DMS53 (cell line): ENCODE measurements around the gene PPT2.
"Not testable (repeated sequence)": the region's sequence is repeated elsewhere in the genome, so short reads cannot be mapped to it uniquely, and the experiment has no call there.

Experiments used
- DNase-seq: peaks from one replicate; lab custom pipeline; 2025; lab: John Stamatoyannopoulos, UW

The PPT2 gene

DNA sequence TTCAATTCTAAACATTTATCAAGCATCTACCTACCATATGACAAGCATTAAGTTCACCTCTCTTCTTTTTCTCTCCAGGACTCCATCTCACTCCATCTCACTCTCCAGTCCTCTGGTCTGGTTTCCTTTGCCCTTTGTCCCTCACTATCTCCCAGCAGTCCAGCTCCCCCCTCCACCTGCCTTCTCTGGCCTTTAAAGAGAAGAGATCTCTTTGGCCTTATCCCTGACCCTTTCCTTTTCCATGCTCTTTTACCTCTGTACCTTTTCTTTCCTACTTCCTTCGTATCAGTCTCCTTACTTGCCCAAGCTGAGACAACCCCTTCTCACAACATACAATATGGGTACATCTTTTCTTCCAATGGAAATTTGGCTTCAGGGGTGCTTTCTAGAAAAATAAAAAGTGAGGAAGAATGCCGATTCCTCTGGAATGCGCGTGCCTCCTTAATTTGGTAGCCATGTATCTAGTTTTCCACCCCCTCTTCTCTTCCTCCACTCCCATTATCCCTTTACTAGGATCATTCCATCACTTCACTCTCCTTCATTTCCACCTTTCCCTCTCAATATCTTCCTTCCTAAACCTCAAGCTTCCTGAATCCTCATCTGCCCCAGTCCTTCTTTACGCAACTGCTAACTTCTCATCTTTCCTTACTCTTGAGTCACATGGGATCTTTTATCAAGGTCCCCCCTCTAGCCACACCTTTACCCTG, 22.7 kb downstream of the PPT2 start:
- DNase-seq, result peak; percentile 69

DNA sequence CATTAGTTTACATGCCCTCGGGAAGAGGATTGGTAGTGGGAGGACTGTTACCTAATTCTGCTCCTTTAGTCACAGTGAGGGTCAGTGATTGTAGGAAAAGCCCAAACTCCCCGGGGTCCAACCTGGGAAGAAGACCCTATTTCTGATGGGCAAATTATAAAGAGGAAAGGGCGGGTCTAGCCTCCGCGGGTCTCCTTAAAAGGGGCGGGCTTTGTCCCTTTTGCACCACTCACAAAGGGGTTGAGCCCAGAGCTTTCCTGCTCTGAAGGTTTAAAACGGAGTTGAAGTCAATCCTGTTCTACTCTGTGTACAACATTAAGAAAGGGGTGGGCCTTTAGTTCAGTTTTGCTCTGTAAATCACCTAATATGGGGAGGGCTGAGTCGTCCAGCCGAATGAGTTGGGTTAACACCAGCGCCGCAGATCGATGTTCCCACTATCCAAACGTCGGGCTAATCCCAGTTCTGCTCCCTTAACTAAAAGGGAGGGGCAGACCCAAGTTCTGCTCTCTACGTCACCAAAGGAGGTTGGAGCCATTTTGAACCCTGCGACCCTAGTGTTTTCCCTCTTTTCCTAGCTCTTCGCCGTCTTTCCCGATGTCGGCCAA, 23.3 kb downstream of the PPT2 start:
- DNase-seq, result peak; percentile 88

DNA sequence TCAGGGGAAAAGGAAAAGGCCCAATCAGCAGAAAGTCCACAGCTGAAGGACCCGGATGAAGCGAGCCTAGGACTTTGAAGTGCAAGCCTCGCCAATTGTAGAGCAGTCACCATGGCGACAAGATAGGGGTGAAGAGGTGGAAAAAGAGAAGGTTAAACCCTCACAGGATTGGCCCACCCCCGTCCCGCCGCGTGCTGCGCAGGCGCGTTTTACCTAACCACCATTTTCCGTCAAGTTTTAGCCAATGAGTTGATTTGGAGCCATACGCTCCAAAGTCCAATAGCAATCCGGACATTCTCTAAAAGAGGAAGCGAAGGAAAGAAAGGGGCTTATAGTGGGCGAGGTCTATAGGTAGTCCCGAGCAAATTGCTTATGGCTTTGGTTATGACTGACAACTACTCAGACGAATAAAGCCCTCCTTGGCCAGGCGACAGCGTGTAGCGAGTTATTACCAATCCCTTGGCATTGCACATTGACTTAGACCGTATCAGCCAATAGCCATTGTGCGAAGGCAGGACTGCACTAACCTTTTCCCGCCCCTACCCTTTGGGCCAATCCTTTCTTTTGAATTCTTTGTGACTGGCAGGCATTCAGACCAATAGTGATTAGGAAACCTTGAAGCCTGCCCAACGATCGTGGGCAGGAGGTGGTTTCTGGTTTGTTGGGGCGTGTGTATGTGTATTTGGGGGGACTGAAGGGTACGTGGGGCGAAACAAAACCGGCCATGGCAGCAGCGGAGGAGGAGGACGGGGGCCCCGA, 24.0 kb downstream of the PPT2 start, which contains the start of gene RNF5:
Gene RNF5 (plus strand): TSS at position 618 of the 759 bp plus-strand sequence. CDS start 107 bp downstream, at position 725.
- DNase-seq, result peak; percentile 100

DNA sequence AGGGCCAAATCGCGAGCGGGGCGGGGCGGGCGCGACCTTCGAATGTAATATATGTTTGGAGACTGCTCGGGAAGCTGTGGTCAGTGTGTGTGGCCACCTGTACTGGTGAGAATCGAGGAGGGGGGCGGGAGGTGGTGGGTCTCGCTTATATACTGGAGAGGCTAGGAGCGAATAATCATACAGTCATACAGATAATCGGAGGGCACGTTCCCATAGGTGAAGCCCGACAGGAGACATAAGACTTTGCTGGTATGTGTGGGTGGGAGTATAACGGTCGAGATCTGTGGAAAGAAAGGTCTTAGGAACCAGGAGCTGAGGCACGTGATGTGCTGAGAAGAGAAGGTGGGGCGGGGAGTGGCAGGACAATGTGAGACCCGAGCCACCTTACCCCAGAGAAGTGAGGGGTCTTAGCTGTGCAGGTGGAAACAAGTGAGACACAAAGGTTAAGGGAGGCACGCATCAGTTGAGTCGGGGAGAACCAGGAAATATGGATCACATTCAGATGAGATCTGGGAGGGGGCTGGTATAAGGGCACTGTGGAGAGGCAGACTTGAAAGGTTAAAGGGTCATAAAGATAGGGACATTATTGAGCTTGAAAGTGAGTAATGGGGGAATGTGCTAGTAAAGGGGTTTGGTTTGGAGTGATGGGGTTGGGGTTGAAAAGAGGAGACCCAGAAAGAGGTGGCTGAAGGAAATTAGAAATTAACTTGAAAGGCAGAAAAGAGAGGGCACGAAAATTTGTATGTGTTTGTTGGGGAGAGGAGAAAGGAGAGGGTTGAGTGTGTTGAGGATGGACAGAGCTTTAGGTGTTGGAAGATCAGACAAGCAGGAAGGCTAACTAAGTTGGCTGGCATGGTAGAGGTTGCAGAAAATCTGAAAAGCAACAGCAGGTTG, 24.9 kb downstream of the PPT2 start:
- DNase-seq, result peak; percentile 60

DNA sequence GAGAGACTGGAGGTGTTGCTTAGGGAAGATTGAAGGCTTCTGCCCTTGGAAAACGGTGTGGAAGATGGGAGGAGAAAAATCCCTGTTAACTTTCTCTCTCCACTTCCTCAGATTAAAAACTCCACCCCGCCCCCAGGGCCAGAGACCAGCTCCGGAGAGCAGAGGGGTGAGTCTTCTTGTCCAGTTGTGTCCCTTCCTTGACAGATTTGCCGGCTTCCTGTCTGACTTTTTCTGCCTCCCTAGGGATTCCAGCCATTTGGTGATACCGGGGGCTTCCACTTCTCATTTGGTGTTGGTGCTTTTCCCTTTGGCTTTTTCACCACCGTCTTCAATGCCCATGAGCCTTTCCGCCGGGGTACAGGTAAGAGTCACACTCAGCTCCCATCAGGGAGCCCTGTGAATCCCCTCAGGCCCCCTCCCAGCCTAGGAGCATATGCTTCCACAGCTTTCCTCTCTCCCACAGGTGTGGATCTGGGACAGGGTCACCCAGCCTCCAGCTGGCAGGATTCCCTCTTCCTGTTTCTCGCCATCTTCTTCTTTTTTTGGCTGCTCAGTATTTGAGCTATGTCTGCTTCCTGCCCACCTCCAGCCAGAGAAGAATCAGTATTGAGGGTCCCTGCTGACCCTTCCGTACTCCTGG, 25.9 kb downstream of the PPT2 start:
- DNase-seq, result no peak

DNA sequence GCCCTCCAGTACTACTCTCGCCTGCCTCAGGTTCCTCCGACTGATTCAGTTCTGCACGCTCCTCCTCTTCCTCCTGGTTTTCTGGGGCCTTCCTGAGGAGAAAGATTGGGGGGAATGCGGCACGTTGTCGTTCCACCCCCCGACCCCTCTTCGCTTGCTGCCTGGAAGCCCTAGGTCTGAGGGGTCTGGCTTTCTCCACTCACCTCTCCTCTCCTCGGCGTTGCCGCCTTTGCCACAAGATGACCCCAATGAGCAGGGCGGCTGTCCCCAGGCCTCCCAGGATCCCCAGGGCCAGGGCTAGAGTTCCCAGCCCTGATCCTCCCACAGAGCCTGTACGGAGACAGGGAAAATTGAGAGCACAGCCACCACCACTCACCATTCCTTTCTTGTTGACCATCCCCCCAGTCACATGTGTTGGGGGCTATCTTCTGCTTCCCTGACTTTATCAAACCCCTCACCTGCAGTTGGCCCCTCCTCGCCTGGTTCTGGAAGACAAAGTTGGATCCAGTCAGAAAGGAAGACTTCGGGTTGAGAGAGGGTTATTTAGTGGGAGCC, 27.3 kb downstream of the PPT2 start:
- DNase-seq, result no peak

DNA sequence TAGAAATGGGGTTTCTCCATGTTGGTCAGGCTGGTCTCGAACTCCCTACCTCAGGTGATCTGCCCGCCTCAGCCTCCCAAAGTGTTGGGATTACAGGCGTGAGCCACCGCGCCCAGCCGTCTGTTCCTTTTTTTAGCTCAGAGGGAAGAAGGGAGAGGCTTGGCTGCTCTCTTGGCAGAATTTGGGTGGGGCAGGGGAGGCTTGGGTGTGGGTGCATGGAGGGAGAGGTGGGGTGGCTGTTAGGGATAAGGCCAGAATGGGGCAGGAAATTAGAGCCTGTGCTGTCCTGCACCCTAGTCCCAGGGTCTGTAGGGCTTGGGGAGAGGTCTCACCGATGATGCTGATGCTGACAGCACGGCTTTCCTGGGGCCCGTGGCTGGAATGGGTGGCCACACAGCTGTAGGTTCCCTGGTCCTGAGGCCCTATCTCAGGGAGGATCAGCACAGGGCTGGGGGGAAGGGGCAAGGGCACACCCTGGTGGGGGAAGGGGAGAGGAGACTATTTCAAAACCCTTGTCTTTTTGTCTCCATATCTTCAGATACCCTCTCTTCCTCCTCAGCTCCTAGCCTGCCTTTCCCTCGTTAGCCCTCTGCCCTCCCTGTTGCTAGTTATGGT, 28.1 kb downstream of the PPT2 start:
- no peak for DNase-seq

DNA sequence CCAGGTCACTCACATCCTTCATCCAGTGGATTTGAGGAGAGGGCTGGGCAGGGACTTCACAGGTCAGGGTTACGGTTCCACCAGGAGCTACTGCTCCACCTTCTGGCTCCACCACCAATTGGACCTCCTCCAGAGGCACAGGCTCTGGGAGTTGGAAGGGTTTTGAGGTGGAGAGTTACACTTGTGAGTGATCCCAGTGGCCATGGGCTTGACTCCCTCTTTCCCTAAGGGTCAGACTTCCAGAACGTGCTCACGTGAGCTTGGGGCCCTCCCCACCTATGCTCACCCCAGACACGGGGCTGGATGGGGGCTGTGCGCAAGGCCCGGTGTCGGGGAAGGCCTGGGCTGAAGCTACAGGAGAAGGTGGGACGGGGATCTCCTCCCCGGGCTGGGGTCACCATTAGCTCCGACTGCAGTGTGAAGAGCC, 28.6 kb downstream of the PPT2 start:
- DNase-seq, result no peak

DNA sequence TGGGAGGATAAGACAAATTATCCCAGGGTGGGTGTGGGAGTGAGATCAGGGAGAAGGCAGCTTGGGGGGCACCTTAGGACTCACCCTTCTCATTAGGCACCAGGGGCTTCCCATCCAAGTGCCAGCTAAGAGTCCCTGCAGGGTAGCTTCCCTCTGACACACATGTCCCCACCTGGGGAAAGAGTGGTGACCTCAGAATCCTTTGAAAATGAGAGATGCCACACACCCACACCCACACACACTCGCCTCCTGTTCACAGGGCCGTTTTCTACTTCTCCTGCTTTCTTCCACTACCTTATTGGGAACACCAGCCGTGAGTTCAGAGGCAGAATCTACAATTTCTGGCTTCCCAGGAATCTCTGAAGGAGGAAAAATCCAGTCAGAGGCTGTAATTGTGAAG, 29.1 kb downstream of the PPT2 start:
- DNase-seq, result no peak

DNA sequence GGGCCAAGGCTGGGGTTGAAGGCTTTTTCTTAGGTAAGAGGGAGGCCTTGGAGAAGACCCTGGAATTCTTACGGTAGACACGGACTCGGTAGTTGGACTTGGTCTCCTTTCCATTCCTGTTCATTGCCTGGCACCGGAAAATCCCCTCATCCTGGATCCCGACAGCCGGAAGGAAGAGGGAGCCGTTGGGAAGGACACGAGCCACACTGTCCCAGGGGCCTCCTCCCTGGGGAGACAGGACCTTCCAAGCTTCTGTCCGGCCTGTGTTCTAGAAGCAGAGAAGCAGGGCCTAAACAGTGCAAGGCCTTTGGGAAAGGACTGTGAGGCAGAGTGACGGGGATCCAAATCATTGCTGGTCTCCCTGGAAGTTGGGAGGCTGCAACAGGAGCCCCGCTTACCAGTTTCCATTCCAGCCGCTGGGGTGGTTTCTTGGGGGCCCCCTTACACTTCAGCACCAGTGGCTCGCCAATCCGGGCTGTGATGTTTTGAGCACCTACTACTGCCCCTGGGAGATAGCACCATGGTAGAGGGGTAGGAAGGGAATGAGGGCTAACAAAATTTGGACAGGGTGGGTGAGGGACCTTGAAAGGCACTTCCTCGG, 29.6 kb downstream of the PPT2 start:
- DNase-seq, result no peak

DNA sequence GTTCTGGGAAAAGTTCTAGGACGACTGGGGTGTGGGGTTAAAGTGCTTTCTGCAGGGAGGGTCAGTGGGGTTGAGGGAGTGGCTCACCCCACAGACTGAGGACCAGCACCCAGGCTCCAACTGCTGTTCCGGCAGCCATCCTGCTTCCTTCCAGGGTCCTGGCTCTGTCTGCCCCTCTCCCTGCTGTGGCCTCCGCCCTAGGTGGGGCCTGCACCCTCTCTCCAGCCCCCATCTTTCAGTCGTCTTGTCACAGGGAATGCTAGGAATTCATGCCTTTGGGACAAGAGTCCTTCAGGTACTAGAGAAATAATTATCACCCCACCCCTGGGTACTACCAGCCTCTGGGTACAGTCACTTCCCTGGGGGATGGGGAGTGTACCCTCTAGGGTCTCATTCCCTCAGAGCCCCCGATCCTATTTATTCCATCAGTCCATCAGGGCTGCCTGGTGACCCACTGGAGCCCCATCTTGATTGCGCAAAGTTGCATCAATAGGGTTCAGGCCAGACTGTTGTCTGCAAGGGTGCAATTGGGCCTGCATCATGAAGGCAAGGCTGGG, 30.2 kb downstream of the PPT2 start, which contains the start of gene AGER:
Gene AGER (minus strand): TSS at position 170 of the 557 bp plus-strand sequence. CDS start 31 bp downstream, at position 139.
- DNase-seq, result no peak

DNA sequence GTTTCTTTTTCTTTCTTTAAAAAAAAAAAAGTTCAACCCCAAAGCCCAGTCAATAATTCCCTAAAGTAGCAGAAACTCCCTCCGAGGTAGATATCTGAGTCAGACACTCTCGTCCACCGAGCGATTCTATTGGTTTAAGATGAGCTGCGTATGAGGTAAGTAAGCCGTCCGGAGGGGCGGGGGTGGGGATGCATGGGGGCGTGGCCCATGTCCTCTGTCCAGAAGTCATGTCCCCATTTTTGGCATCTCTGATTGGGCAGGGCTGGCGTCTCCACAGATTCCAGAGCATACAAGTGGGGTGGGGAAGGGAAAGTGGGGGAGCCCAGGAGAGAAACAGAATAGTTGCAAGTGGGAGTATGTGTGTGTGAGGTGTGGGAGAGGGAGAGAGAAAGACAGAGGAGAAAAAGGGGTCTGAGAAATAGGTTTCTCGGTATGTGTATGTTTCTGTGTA, 31.8 kb downstream of the PPT2 start:
- peak; percentile 58 for DNase-seq

DNA sequence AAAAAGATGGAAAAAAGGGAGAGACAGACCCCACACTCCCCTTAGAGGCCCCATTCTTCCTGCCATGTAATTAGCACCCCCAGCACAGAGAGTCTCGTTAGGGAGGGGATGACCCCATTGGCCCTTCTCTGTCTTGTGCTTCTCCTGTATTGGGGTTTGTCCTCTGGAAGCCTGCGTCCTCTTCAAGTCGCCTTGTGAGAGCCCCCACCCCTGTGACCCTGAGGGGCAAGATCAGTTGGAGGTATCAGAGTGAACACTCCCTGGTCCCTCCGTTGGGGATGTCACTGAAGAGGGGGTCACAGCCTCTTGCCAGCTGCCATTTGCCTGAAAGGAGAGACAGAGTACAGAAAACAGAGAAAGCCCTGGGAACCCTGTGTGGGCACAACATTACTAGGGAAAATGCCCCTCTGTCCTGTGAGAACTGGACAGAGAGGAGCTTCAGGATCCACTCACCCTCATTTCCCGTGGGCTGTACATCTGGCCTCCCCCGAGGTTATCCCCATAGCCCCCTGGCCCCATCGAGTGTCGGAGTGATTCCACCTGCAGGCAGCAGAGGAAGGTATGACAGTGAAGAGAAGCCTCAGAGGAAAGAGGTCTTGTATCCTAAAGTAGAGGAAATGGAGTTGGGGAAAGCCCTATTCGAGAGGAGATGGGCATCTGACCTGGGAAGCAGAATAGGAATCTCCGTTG, 32.4 kb downstream of the PPT2 start:
- DNase-seq, result not testable (repeated sequence)

DNA sequence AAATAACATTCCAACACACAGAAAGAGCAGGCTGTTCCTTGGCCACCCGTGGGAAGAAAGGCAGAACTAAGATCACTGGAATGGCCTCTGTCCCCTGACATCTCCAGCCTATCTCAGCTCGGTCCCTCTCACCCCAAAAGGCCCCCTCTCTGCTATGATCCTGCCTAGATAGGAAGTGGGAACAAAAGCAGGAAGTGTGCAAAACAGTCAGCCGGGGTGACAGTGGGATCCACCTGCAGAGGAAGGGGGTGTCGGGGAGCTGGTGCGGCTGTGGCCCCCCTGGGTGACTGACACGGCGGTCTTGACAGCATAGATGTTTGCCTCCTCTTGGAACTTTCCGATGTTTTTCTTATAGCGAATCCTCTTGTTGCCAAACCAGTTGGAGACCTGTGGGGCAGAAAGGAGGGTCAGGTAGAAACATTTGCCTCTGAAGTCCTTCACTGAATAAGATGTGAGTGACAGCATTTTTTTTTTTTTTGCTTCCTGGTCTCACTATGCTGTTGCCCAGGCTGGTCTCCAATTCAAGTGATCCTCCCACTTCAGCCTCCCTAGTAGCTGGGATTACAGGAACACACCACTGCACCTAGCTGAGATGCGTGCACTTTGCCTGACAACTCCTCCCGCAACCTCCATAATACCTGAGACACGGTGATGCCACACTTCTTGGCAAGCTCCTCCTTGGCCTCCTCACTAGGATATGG, 33.2 kb downstream of the PPT2 start:
- peak; percentile 36 for DNase-seq

DNA sequence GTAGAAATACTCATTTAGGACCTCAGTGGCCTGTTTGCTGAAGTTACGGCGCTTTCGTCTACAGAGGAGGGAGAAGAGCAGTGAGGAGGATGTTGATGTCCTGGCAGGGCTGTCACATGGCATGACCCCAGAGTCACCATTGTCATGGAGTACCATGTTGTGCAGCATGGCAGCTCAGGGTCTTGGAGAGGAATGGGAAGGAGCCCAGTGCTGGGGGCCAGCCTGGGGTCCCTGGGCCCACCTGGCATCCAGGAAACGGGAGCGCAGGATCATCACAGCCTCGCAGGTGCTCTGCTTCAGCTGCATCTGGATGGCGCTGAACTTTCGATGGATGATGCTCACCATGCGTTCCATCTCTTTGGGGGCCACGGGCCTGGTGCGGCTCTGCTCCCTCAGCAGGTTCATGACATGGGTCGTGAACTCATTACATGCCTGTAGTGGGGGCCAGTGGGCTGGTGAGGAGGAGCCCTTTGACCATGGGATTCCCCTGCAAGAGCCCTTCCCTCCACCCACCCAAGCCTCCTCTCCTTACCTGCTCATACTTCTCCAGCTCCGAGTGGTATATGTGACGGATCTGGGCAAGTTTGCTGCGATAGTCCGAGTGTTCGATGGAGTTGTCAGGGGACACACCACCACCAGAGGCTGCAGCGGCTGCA, 33.9 kb downstream of the PPT2 start:
- not testable (repeated sequence) for DNase-seq

DNA sequence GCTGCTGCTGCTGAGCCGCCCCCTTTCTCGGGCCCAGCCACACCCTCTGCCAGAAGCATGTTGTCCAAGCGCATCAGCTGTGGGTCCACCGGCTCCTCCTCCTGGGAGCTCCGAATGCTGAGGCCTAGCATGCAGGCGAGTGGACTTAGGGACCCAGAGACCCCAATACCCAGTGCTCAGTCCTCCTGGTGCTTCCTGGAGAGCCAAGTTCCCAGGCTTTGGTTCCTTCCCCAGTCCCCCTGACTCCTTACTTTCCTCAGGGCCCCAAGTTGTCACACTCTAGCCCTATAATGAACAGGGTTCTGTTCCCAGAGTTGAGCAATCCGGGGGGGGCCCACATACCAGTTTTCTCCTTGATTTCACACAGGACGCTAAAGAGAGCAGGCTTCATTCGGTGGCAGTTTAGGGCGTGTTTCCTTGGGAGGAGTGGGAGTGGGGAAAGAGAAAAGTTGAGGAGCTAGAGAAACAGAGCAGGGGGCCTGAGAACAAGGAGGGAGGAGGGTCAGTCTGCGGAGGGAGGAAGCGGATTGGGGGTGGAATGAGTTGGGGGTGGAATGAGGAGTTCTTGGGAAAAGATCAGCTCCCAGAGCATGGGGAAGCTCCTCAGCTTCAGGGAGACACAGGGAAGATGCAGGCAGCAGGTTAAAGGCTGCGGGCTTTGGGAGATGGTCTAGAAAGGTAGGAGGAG, 34.6 kb downstream of the PPT2 start:
- DNase-seq, result no peak

DNA sequence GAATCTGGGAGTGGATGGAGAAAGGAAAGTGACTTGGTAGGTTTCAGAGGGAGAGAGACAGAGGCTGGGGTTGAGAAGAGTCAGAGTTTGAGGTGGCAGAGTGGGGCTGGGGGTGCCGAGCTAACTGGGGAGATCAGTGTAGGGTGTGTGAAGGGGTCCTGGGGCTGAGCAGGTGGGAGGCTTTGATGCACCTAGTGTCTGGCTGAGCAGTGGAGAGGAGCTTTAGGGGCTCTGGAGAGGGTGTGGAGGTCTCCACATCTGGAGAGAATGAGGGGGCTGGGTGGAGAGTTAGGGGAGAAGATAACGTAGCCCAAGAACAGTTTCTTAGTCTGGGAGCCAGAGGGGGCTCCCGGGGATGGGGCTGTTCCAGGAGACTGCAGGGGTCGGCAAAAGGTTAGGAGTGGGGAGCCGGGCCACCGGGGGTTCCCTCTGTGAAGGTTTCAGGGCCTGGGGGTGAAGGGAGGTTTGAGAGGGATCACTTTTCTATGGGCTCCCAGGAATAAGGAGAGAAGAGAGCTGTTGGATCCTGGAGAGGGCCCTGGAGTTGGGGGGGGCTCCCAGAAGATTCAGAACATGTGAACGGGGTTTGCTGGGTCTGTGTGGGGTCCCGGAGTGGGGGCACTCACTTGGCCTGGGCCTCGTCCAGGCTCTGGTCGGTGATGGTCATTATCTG, 35.3 kb downstream of the PPT2 start:
- DNase-seq, result no peak
